Endothelial cell of umbilical vein (primary cell): ENCODE data around the gene MUC20. TPM values are rescaled to one million over a fixed set of nuclear protein-coding genes. Genes with fewer than 3 reads are reported as not detected.
"Not testable (repeated sequence)": the region's sequence is repeated elsewhere in the genome, so short reads cannot be mapped to it uniquely, and the experiment has no call there.

ENCODE experiments used
- BruUV-seq: library from RNA; stranded (reverse); fragments of 400-500 nt; replicated peaks from 2 replicates; lab custom pipeline; 2021; lab: Mats Ljungman, UMichigan
- CTCF ChIA-PET: fragments of 300-600, 350-600 bp; sonication (Branson Sonifier 250); formaldehyde crosslinking; loops from one replicate; lab custom pipeline; 2021; ENCODE audit warnings: antibody characterized with exemption, inconsistent platforms; lab: Charles Lee
- POLR2A ChIA-PET: fragments of 300-600, 350-600 bp; sonication (Branson Sonifier 250); formaldehyde crosslinking; loops from one replicate; lab custom pipeline; 2021; ENCODE audit warnings: antibody characterized with exemption, inconsistent platforms; lab: Charles Lee
- DNase-seq: peaks from one replicate; pipeline ENCODE4 v3.0.0-alpha.2; 2011; ENCODE audit warnings: low read depth, low spot score
- FAIRE-seq: peaks from 2 replicates; lab custom pipeline; 2011; peaks lifted over from hg19 to GRCh38; lab: Jason Lieb, UNC
- H2AFZ ChIP-seq: 2 replicates; pipeline ENCODE4 v1.6.0; 2012; ENCODE audit warnings: low read depth, low read length, control low read depth, inconsistent platforms
- H3K27ac ChIP-seq: 2 replicates; pipeline ENCODE4 v1.5.1; 2011; ENCODE audit warnings: low read depth, mild to moderate bottlenecking, control low read depth, low read length, moderate library complexity; ENCODE audit not compliant: insufficient read depth
- H3K27me3 ChIP-seq, 2 experiments: 2 replicates each; pipeline versions ENCODE4 v1.6.0 to v1.6.1; 2011; ENCODE audit warnings: low read length in 2 of 2, mixed read lengths in 1 of 2; ENCODE audit not compliant: control insufficient read depth in 2 of 2, insufficient read depth in 2 of 2
- H3K36me3 ChIP-seq, 2 experiments: 2 replicates in 1 of 2; 3 replicates in 1 of 2; pipeline ENCODE4 v1.5.1; 2011; ENCODE audit warnings: low read length in 2 of 2, mild to moderate bottlenecking in 1 of 2, moderate library complexity in 1 of 2; ENCODE audit not compliant: control insufficient read depth in 2 of 2, insufficient read depth in 2 of 2; ENCODE audit errors: extremely low read depth in 1 of 2
- H3K4me1 ChIP-seq: 3 replicates; pipeline ENCODE4 v1.5.1; 2011; ENCODE audit warnings: mild to moderate bottlenecking, low read length; ENCODE audit not compliant: control insufficient read depth, insufficient read depth; ENCODE audit errors: extremely low read depth
- H3K4me2 ChIP-seq: 2 replicates; pipeline ENCODE4 v1.6.1; 2011; ENCODE audit warnings: low read length, control low read depth, mixed read lengths; ENCODE audit not compliant: insufficient read depth
- H3K4me3 ChIP-seq, 3 experiments: fragments of 200-600 bp in 1 of 3; sonication (generic), shearing (Covaris generic) in 1 of 3; replicated peaks in 1 of 3; 2 replicates each; pipeline ENCODE4 v1.5.1; 2011 to 2016; ENCODE audit warnings: control low read depth in 3 of 3, low read length in 3 of 3, mild to moderate bottlenecking in 2 of 3, inconsistent platforms in 1 of 3, low read depth in 1 of 3, moderate library complexity in 1 of 3; ENCODE audit not compliant: insufficient read depth in 1 of 3
- H3K79me2 ChIP-seq: 2 replicates; pipeline ENCODE4 v1.6.0; 2012; ENCODE audit warnings: low read length, inconsistent platforms; ENCODE audit not compliant: control insufficient read depth, insufficient read depth
- H3K9ac ChIP-seq: replicated peaks from 2 replicates; pipeline ENCODE3; 2011; ENCODE audit warnings: low read length, control low read depth; ENCODE audit not compliant: insufficient read depth; ENCODE audit errors: extremely low read depth
- H3K9me1 ChIP-seq: replicated peaks from 3 replicates; pipeline ENCODE4 v1.6.0; 2011; ENCODE audit warnings: mild to moderate bottlenecking, low read length; ENCODE audit not compliant: control insufficient read depth, insufficient read depth; ENCODE audit errors: extremely low read depth
- H3K9me3 ChIP-seq: replicated peaks from 2 replicates; pipeline ENCODE4 v1.5.1; 2012; ENCODE audit warnings: low read length, inconsistent platforms; ENCODE audit not compliant: control insufficient read depth, insufficient read depth
- H4K20me1 ChIP-seq: replicated peaks from 2 replicates; pipeline ENCODE3; 2011; ENCODE audit warnings: mild to moderate bottlenecking, low read length; ENCODE audit not compliant: control insufficient read depth, insufficient read depth; ENCODE audit errors: extremely low read depth
- dilution Hi-C: fragments of 300-500 bp; cut with MboI; formaldehyde crosslinking; loops from one replicate; pipeline ENCODE4 v1.15.0; 2019; ENCODE audit warnings: low sequenced_read_pairs; ENCODE audit not compliant: extremely low pct_ligation_motif_present
- intact Hi-C: fragments of 100-400 bp; cut with micrococcal nuclease; formaldehyde crosslinking; loops from one replicate; pipeline ENCODE4 v1.10.0; 2022
- polyA plus RNA-seq, 4 experiments: library from polyadenylated mRNA; depleted of rRNA in 3 of 4; stranded (reverse) in 3 of 4; unstranded in 1 of 4; fragments of >200 nt; gene quantifications; 2 replicates each; pipeline versions ENCODE4 v1.2.1 to v1.2.3, GENCODE V29; 2011 to 2012; ENCODE audit warnings: missing spikeins in 1 of 4
- total RNA-seq: library from RNA; stranded (reverse); gene quantifications from 2 replicates; pipeline ENCODE4 v1.2.3, GENCODE V29; 2021

MUC20 gene
- total and polyA plus RNA-seq, 2 donors (not counting 3 experiments of a cell fraction or from before 2014, with no cell fraction given): 0.62 TPM; not detected in 1

DNA sequence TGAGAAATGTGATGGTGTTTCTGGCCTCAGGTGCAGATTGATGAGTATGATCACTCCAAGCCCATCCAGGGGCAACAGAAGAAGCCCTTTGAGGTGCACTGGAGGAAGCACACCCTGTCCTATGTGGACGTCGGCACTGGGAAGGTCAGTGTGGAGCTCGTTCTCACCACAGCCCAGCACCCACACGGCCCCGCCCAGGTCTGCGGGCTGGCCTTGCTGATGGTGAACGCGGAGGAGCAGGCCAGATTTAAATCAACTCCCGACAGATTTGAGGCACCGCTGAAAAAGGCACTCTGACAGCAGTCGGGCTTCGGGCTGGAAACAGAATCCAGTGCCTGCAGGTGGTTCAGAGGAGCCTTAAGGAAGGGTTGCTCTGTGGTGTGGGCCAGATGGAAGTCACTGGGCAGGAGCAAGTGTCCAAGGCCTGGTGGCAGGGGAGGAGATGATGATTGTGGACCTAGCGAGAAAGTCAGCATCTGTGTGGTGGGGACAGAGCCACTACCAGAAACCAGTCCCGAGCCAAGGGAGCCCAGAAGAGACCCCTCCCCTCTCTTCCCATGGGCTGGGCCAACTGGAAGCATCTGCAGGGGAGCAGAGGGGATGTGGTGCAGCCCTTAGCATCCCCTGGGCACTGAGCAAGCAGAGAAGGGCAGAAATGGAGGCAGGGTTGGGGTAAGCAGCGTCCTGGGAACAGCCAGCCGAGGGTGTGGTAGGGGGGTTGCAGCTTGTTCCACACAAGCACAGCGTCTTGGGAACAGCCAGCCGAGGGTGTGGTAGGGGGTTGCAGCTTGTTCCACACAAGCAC lies 36.9 kb upstream of the MUC20 start:
- FAIRE-seq, H4K20me1 ChIP-seq, H2AFZ ChIP-seq, H3K9me1 ChIP-seq, H3K4me3 ChIP-seq, BruUV-seq, H3K79me2 ChIP-seq, POLR2A ChIA-PET, H3K4me2 ChIP-seq, H3K9ac ChIP-seq, DNase-seq, H3K36me3 ChIP-seq, CTCF ChIA-PET, H3K4me1 ChIP-seq, H3K27ac ChIP-seq, H3K27me3 ChIP-seq, dilution Hi-C loops, H3K9me3 ChIP-seq: not testable (repeated sequence)
- intact Hi-C loops: loop anchor here (2.0 kb wide), 1 partner anchor 13 kb away; no protein-coding TSS in a partner anchor

DNA sequence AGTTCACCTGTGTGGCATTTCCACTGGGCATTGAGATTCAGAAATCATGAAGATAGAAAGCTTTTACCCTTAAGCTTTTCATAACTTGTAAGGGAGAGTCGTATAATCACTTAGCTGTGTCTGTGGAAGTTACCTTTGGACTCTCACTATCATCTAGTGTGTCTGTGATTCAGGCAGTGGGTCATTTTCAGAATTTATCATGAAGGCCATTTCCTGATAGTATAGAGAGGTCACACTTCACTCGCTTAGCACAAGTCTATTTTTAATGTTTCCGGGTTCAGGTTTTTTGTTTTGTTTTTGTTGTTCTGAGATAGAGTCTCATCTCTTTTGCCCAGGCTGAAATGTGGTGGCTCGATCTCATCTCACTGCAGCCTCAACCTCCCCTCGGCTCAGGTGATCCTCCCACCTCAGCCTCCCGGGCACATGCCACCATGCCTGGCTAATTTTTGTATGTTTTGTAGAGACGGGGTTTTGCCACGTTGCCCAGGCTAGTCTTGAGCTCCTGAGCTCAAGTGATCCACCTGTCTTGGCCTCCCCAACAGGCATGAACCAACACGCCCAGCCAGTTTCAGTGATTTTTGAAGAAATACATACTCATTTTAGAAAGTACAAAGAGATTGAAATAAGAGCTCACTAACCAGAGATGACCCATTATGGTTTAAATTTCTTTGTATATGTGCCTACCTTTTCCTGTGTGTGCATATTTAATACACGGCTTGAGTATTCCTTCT lies 36.1 kb upstream of the MUC20 start:
- H3K4me1 ChIP-seq, CTCF ChIA-PET, H4K20me1 ChIP-seq, H3K4me2 ChIP-seq, H2AFZ ChIP-seq, H3K9ac ChIP-seq, H3K9me1 ChIP-seq, H3K9me3 ChIP-seq, H3K79me2 ChIP-seq, H3K27ac ChIP-seq, DNase-seq, H3K4me3 ChIP-seq, H3K27me3 ChIP-seq, POLR2A ChIA-PET, dilution Hi-C loops, FAIRE-seq, intact Hi-C loops, H3K36me3 ChIP-seq: not testable (repeated sequence)
- BruUV-seq: TSS peak; percentile 7

DNA sequence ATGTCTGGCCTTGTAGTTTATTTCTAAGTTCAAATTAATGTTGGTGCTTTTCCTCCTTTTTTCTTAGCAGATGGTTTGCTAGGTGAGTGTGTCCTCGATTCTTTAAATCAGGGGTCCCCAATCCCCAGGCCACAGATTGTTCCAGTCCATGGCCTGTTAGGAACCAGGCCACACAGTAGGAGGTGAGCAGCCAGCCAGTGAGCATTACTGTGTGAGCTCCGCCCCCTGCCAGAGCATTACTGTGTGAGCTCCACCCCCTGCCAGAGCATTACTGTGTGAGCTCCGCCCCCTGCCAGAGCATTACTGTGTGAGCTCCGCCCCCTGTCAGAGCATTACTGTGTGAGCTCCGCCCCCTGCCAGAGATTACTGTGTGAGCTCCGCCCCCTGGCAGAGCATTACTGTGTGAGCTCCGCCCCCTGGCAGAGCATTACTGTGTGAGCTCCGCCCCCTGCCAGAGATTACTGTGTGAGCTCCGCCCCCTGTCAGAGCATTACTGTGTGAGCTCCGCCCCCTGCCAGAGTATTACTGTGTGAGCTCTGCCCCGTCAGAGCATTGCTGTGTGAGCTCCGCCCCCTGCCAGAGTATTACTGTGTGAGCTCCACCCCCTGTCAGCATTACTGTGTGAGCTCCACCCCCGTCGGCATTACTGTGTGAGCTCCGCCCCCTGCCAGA lies 34.1 kb upstream of the MUC20 start:
- H2AFZ ChIP-seq, H3K27ac ChIP-seq, H3K4me3 ChIP-seq, H3K9ac ChIP-seq, H3K4me2 ChIP-seq, H3K9me1 ChIP-seq, H3K79me2 ChIP-seq, H3K4me1 ChIP-seq, H4K20me1 ChIP-seq, intact Hi-C loops, FAIRE-seq, DNase-seq, H3K27me3 ChIP-seq, BruUV-seq, H3K9me3 ChIP-seq, H3K36me3 ChIP-seq, dilution Hi-C loops, POLR2A ChIA-PET: not testable (repeated sequence)
- CTCF ChIA-PET: interaction anchor here (0.6 kb wide), 1 partner anchor 14 kb away, joined by 6 read pairs; no protein-coding TSS in a partner anchor
